Measurements from ENCODE around the gene CNTNAP5. TPM values are rescaled to one million over a fixed set of nuclear protein-coding genes. Genes with fewer than 3 reads are reported as not detected.

Gene CNTNAP5
- total and polyA plus RNA-seq, 9 of the 15 experiments (the other 6 are each of a cell fraction or from before 2014, with no cell fraction given), result not detected

DNA sequence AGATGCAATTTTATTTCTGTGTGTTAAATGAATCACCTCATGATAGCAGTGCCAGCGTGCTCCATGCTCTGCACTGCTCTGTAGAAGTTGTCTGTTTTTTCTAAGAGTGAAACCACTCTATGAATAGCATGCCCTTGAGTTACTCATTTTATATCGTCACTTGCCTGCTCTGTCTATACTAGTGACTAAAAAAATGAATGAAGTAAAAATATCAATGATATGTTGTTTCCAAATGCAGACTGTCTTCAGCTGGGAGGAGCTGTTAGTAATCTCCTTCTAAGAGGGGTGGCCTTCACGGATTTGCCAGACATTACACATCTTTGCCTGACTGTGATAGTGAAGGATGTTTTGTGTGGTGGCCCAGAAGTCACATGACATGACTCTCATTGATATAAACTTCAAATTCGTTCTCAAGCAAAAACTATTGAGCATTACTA lies 852.1 kb downstream of the CNTNAP5 start:
- Histone ChIP-seq H3K4me3 (no peak overlapping the region), H3K27ac (ENCODE audit: extremely low read depth, low read depth, low read length) (no peak overlapping the region), H3K27me3 (ENCODE audit: control insufficient read depth in 2 of 2, insufficient read depth in 2 of 2, low read length in 2 of 2) (no peaks in the 10 kb centered on the region), H3K4me2 (ENCODE audit: insufficient read depth, low read length) (no peak overlapping the region), H4K20me1 (replicated peaks; ENCODE audit: control insufficient read depth, insufficient read depth, low read length) (no peaks in the 10 kb centered on the region), H3K79me2 (ENCODE audit: control insufficient read depth, insufficient read depth, low read length) (no peaks in the 10 kb centered on the region), H3K9me3 (replicated peaks; ENCODE audit: control insufficient read depth, insufficient read depth, low read depth, low read length) (no peaks in the 10 kb centered on the region), H2AFZ (ENCODE audit: low read depth, low read length) (no peak overlapping the region), H3K9ac (ENCODE audit: insufficient read depth in 1 of 2, low read depth in 2 of 2, low read length in 2 of 2) (no peak overlapping the region), H3K36me3 (ENCODE audit: control insufficient read depth, insufficient read depth, low read length) (no peaks in the 10 kb centered on the region), H3K4me1 (replicated peaks in 1 of 2; ENCODE audit: control insufficient read depth in 2 of 2, insufficient read depth in 2 of 2, low read length in 2 of 2) (no peaks in the 10 kb centered on the region), H3K9me1 (ENCODE audit: control insufficient read depth, insufficient read depth, low read length) (no peaks in the 10 kb centered on the region)
- CTCF ChIA-PET (ENCODE audit: low intra/inter-chr PET ratio), result no interaction called here
- in situ Hi-C loops (cut with MboI) (no loop called here), intact Hi-C loops (cut with micrococcal nuclease) (no loop called here)
- TF ChIP-seq CBFB (CRISPR knock-in tag; IDR thresholded peaks at IDR 0.05), result no peak
- TF ChIP-seq ZNF444 (CRISPR knock-in tag; IDR thresholded peaks at IDR 0.05), result no peak
- TF ChIP-seq, protein P1, sequence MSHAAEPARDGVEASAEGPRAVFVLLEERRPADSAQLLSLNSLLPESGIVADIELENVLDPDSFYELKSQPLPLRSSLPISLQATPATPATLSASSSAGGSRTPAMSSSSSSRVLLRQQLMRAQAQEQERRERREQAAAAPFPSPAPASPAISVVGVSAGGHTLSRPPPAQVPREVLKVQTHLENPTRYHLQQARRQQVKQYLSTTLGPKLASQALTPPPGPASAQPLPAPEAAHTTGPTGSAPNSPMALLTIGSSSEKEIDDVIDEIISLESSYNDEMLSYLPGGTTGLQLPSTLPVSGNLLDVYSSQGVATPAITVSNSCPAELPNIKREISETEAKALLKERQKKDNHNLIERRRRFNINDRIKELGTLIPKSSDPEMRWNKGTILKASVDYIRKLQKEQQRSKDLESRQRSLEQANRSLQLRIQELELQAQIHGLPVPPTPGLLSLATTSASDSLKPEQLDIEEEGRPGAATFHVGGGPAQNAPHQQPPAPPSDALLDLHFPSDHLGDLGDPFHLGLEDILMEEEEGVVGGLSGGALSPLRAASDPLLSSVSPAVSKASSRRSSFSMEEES (CRISPR knock-in tag; IDR thresholded peaks at IDR 0.05), result peak; percentile 70
- TF ChIP-seq POLR2AphosphoS5 (IDR thresholded peaks at IDR 0.05; ENCODE audit: control insufficient read depth, insufficient read depth, low read depth, low read length), result no peak
- TF ChIP-seq ZNF3 (CRISPR knock-in tag; IDR thresholded peaks at IDR 0.05), result no peak
- TF ChIP-seq, protein P2, sequence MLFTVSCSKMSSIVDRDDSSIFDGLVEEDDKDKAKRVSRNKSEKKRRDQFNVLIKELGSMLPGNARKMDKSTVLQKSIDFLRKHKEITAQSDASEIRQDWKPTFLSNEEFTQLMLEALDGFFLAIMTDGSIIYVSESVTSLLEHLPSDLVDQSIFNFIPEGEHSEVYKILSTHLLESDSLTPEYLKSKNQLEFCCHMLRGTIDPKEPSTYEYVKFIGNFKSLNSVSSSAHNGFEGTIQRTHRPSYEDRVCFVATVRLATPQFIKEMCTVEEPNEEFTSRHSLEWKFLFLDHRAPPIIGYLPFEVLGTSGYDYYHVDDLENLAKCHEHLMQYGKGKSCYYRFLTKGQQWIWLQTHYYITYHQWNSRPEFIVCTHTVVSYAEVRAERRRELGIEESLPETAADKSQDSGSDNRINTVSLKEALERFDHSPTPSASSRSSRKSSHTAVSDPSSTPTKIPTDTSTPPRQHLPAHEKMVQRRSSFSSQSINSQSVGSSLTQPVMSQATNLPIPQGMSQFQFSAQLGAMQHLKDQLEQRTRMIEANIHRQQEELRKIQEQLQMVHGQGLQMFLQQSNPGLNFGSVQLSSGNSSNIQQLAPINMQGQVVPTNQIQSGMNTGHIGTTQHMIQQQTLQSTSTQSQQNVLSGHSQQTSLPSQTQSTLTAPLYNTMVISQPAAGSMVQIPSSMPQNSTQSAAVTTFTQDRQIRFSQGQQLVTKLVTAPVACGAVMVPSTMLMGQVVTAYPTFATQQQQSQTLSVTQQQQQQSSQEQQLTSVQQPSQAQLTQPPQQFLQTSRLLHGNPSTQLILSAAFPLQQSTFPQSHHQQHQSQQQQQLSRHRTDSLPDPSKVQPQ (CRISPR knock-in tag; IDR thresholded peaks at IDR 0.05; ENCODE audit: borderline replicate concordance), result no peak
- DNase-seq (ENCODE audit: extremely low read depth in 1 of 4, low spot score in 3 of 4) (no peak), FAIRE-seq (no peak), ATAC-seq (no peak)
- 1% methylated on average over 4 of the region's 4 CpGs for WGBS (ENCODE audit: insufficient coverage, low coverage, missing lambda C conversion rate)
- POLR2A ChIA-PET, result no interaction called here
- BruUV-seq (replicated peaks), result no TSS peak

Measured in K562 (cell line).